Muscle layer of duodenum (tissue), 2 donors: Measurements from ENCODE around the gene POC5.
"Not testable (repeated sequence)": the region's sequence is repeated elsewhere in the genome, so short reads cannot be mapped to it uniquely, and the experiment has no call there.

ENCODE experiments used
- H3K27ac ChIP-seq: one replicate; pipeline ENCODE4 v1.7.0; 2013; ENCODE audit warnings: mild to moderate bottlenecking, low read length
- H3K27me3 ChIP-seq: one replicate; pipeline ENCODE4 v1.7.0; 2013; ENCODE audit warnings: low read depth, mild to moderate bottlenecking, control low read depth, low read length
- H3K36me3 ChIP-seq, 2 donors: one replicate each; pipeline ENCODE4 v1.7.0; 2013; ENCODE audit warnings: low read length in 2 of 2, control low read depth in 1 of 2, mild to moderate bottlenecking in 1 of 2; ENCODE audit not compliant: insufficient read depth in 2 of 2, control insufficient read depth in 1 of 2
- H3K4me1 ChIP-seq, 2 donors: one replicate each; pipeline ENCODE4 v1.7.0; 2013; ENCODE audit warnings: low read length in 2 of 2, mild to moderate bottlenecking in 2 of 2, control low read depth in 1 of 2, moderate library complexity in 1 of 2; ENCODE audit not compliant: insufficient read depth in 2 of 2, control insufficient read depth in 1 of 2
- H3K4me3 ChIP-seq, 2 donors: one replicate each; pipeline ENCODE4 v1.7.0; 2013; ENCODE audit warnings: low read length in 2 of 2, low read depth in 1 of 2, mild to moderate bottlenecking in 1 of 2
- H3K9me3 ChIP-seq, 2 donors: one replicate each; pipeline ENCODE4 v1.7.0; 2013; ENCODE audit warnings: low read length in 2 of 2, control low read depth in 1 of 2, mild to moderate bottlenecking in 1 of 2; ENCODE audit not compliant: control insufficient read depth in 1 of 2
- donor health status: healthy.

The POC5 gene, protein sequence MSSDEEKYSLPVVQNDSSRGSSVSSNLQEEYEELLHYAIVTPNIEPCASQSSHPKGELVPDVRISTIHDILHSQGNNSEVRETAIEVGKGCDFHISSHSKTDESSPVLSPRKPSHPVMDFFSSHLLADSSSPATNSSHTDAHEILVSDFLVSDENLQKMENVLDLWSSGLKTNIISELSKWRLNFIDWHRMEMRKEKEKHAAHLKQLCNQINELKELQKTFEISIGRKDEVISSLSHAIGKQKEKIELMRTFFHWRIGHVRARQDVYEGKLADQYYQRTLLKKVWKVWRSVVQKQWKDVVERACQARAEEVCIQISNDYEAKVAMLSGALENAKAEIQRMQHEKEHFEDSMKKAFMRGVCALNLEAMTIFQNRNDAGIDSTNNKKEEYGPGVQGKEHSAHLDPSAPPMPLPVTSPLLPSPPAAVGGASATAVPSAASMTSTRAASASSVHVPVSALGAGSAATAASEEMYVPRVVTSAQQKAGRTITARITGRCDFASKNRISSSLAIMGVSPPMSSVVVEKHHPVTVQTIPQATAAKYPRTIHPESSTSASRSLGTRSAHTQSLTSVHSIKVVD

DNA sequence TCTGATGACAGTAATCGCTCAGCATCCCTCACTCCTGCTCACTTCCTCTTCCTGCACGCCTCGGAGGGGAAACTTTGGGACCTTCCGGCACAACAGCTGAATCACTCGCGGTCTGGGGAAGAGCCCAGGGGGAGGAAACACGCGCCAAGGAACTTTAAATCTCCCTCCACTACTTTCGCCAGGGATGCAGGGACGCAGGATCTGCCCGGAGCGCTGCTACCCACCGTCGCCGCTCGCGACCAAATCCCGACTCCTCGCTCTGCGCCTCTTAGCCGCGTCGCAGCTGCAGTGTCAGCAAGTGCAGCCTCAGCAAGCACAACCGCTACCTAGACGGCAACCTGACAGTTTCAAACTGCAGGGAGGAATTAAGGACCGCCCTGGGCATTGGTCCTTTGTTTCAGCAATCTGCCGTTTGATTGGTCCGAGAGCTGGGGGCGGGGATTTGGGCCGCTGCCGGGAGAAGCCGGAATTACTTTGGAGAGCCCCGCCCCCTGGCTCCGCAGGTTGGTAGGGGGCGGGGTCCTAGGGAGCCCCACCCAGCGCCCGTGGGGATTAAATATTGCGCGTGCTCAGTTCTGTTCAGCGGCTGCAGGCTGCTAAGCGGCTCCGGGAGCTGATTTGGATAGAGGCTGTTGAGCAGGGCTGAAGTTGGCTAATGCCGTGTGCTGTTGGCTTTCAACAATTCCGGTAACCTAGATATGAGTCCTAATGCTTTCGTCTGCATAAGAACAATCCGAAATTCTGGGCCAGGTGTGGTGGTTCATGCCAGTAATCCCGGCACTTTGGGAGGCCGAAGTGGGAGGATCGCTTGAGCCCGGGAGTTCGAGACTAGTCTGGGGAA is at the start of gene POC5:
Gene POC5, minus strand, starts transcription at position 356 of the 841 bp plus-strand sequence. CDS start 4,500 bp downstream, outside the sequence.
- peak within 1 kb of the TSS; percentile 91 to 99 for H3K4me3 ChIP-seq
- H3K27ac ChIP-seq, result peak within 1 kb of the TSS; percentile 91
- H3K27me3 ChIP-seq, result no peaks in the 10 kb centered on the region
- no peaks in the 10 kb centered on the region for H3K9me3 ChIP-seq
- H3K4me1 ChIP-seq, result peaks cover 0 to 14% of the 10 kb centered on the region in 2 donors
- H3K36me3 ChIP-seq, result peaks cover 0 to 4% of the 10 kb centered on the region in 2 donors

DNA sequence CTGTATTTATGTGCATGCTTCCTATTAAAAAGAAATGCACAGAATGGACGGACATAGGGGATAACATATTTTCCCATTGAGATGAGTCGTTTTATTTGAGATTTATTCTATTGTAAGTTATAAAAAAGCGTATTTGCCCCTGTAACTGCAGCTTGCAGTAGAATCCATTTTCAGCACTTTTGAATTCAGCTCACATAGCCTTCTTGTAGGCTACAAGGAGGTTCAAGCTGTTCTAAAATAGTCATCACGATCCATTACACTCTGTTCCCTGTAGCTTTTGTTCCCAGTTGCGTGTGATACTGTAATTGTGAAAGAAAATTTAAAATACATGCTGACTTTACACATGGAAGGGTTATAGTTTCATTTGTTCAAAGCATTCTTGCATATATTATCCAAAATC is 40.9 kb upstream of the POC5 start:
- Histone ChIP-seq H3K27me3 (no peaks in the 10 kb centered on the region), H3K4me1 (no peaks in the 10 kb centered on the region), H3K9me3 (no peaks in the 10 kb centered on the region), H3K4me3 (no peak overlapping the region), H3K36me3 (no peaks in the 10 kb centered on the region), H3K27ac (no peak overlapping the region)

DNA sequence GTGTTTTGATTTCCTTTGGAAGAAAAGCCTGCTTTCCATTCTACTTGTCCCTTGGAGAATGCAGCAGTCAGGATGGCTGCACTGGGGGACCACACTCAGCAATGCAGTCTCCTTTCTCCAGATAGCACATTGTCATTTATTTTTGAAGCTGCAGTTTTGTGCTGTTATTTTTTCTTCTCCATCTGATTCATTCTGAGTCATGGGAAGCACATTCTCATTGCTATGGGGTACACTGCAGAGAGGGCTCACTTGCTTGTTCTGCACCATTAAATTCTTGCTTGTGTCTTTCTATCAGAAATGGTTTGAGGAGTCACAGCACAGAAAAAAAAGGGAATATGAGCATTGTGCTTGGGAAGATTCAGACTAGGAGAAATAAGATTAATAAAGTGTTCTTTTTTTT is 39.7 kb upstream of the POC5 start:
- no peaks in the 10 kb centered on the region for H3K4me1 ChIP-seq
- no peaks in the 10 kb centered on the region for H3K9me3 ChIP-seq

DNA sequence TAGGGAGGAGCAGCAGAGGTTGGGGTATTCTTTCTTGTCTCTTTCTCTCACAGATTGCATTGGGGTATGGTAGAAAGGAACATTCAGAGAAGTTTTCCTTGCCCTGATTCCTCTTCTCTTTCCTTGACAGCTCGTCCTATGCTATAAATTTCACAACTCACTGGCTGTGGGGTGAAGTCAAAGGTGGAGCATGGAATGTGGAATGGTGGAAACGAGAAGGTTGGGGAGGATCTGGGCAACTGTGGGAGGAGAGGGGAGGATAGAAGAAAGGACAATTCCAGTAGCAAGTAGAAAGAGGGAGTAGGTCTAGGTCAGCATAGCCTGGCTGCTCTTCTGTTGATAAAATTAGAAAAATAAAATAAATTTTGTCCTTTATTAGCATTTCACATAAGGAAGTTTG is 39.0 kb upstream of the POC5 start:
- H3K4me1 ChIP-seq, result no peaks in the 10 kb centered on the region
- H3K27me3 ChIP-seq, result no peaks in the 10 kb centered on the region
- no peaks in the 10 kb centered on the region for H3K36me3 ChIP-seq
- no peak overlapping the region for H3K27ac ChIP-seq
- no peak overlapping the region for H3K4me3 ChIP-seq
- H3K9me3 ChIP-seq, result no peaks in the 10 kb centered on the region

More for the DNA sequence above, 39.7 kb upstream of the POC5 start:
- Histone ChIP-seq H3K36me3 (no peaks in the 10 kb centered on the region), H3K4me3 (no peak overlapping the region), H3K27ac (no peak overlapping the region), H3K27me3 (no peaks in the 10 kb centered on the region)

DNA sequence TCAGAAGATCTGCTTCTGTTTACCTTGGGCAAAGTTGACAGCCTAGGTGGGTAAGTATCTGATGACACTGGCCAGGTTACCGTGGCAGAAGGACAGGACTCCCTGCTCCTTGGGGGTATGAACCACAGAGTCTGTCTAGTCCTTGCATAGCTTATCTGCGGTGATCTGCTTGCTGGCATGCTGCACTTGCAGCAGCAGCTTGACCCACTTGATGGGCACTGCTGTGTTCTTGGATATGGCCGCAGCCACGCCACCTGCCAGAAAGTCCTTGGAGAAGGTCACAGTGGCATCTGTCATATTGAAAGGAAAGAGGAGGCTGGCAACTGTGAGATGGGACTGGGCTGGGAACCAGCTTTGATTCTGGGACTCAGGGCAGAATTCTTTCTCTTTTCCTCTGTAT is 35.9 kb upstream of the POC5 start:
- Histone ChIP-seq H3K9me3 (no peaks in the 10 kb centered on the region), H3K27ac (no peak overlapping the region), H3K27me3 (no peaks in the 10 kb centered on the region)

DNA sequence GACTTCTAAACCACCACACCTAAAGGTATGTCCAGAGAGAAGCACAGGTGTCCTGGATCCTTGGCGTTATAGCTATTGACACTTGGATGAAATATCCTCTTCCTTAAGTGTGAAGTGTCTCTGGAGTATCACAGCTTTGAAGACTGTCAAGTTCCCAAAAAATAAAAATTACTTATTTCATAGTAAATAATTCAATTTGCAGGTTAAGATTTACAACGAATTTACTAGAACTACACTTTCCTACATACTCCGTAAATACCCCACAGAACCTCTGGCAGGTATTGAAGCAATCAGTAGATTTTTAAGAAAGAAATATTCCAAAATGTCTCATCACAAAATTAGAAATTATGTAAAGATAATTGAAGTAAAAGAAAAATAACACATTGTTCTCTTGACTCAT is 27.1 kb upstream of the POC5 start:
- Histone ChIP-seq H3K27ac (no peak overlapping the region), H3K9me3 (no peaks in the 10 kb centered on the region), H3K27me3 (no peaks in the 10 kb centered on the region), H3K36me3 (no peaks in the 10 kb centered on the region), H3K4me1 (no peaks in the 10 kb centered on the region), H3K4me3 (no peak overlapping the region)

More for the DNA sequence above, 35.9 kb upstream of the POC5 start:
- no peaks in the 10 kb centered on the region for H3K36me3 ChIP-seq
- no peaks in the 10 kb centered on the region for H3K4me1 ChIP-seq
- no peak overlapping the region for H3K4me3 ChIP-seq

DNA sequence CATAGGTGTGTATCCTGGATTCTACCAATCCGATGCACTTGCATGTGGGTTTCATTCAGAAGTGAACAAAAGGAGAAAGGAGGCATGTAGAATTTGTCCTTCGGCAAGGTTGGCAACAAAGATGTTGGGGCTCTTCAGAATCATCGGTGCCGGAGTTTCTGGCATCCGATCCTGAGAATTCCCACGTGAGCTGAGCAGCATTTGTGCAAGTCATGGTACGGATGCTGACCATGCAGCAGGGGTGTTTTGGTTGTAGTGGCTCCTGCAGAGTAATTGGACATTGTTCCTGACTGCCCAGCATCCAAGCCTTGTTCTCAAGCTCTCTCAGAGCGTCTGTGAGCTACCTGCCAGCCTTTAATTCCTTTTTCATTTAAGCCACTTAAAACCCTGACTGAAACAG is 19.0 kb upstream of the POC5 start:
- Histone ChIP-seq H3K9me3 (no peaks in the 10 kb centered on the region), H3K27ac (no peak overlapping the region), H3K36me3 (no peaks in the 10 kb centered on the region), H3K4me3 (no peak overlapping the region), H3K4me1 (no peaks in the 10 kb centered on the region), H3K27me3 (no peaks in the 10 kb centered on the region)

DNA sequence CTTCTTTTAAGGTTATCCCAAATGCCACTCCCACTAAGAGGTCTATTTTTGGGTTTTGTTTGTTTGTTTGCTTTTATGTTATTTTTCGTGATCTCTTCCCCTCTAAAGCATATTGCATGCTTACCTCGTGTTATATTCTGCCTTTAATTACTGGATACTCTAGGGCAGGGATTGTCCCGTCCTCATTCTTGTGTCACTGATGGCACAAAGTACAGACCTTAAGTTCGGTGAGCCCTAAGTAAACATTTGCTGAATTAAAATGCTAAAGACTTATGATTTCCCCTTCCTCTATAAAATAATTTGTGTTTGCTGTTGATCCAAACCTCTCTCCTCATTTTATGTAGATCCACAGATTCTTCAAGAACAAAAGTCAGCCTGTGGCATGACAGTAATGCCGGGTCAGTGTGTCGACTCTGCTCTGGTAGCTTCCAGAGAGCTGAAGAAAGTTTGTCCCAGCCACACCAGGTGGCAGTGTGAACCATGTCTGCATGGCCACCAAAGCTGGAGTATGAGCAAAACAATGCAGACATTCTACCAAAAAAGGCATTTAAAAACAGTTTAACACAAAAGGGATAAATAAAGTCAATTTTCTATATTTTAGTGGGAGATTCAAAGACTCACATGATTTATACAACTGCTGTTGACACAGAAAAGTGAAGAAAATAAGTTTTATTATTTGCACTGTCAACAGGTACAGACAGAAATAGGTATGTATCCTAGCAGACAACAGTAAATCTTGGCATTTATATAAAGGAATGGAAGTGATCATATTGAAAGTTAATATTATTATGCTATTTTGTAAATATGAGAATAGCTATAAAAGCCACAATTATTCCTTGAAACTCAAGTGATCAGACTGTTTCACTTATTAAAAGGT is 17.9 kb upstream of the POC5 start:
- H3K27ac ChIP-seq, result no peak overlapping the region
- H3K4me1 ChIP-seq, result no peaks in the 10 kb centered on the region
- H3K9me3 ChIP-seq, result no peaks in the 10 kb centered on the region
- H3K4me3 ChIP-seq, result no peak overlapping the region
- no peaks in the 10 kb centered on the region for H3K27me3 ChIP-seq
- H3K36me3 ChIP-seq, result no peaks in the 10 kb centered on the region

DNA sequence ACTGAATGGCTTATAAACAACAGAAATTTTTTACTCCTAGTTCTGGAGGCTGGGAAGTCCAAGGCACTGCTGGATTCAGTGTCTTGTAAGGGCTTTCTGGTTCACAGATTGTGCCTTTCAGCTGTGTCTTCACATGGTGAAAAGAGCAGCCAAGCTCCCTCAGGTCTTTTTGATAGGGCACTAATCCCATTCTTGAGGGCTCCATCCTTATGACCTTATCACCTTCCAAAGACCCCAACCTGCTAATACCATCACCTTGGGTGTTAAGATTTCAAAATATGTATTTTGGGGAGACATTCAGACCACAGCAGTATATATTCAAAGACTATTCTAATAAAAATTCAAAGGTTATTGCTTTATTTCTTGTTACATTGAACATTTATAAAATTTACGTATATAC is 16.5 kb upstream of the POC5 start:
- no peak overlapping the region for H3K27ac ChIP-seq
- H3K36me3 ChIP-seq, result no peaks in the 10 kb centered on the region
- H3K9me3 ChIP-seq, result no peaks in the 10 kb centered on the region
- no peaks in the 10 kb centered on the region for H3K27me3 ChIP-seq
- H3K4me3 ChIP-seq, result no peak overlapping the region
- no peaks in the 10 kb centered on the region for H3K4me1 ChIP-seq

DNA sequence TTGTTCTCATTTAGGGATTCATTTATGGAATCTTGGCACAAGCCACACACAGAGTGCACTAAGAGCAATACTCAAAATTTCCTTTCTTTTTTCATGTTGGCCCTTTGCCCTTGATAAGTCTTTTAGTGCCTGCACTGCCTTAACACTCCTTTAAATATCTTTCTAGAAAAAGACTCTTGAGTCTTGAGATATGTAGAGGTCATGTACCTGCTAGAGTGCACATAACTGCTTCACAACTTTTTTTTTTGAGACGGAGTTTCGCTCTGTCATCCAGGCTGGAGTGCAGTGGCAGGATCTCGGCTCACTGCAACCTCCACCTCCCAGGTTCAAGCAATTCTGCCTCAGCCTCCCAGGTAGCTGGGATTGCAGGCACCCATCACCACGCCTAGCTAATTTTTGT is 14.3 kb upstream of the POC5 start:
- not testable (repeated sequence) for H3K36me3 ChIP-seq, H3K4me1 ChIP-seq, H3K9me3 ChIP-seq, H3K27me3 ChIP-seq, H3K27ac ChIP-seq, H3K4me3 ChIP-seq
